ENCODE data around the gene KIF6.

GRCh38 chr6:39599973-39600372 lies 125.2 kb downstream of the KIF6 start:
- TF ChIP-seq POLR2AphosphoS5 (IDR thresholded peaks at IDR 0.05) = no peak
- TF ChIP-seq CTCF (IDR thresholded peaks at IDR 0.05) = no peak
- no peak for TF ChIP-seq POLR2A (IDR thresholded peaks at IDR 0.05)
